DMS114 treated with DMSO at 0.1 percent for 48 hours (cell line): ENCODE results near the gene PTPRN2.
"Not testable (repeated sequence)": the region's sequence is repeated elsewhere in the genome, so short reads cannot be mapped to it uniquely, and the experiment has no call there.

Experiments used
- DNase-seq: peaks from one replicate; lab custom pipeline; 2025; ENCODE audit not compliant: unreplicated experiment; lab: John Stamatoyannopoulos, UW

Gene PTPRN2

DNA sequence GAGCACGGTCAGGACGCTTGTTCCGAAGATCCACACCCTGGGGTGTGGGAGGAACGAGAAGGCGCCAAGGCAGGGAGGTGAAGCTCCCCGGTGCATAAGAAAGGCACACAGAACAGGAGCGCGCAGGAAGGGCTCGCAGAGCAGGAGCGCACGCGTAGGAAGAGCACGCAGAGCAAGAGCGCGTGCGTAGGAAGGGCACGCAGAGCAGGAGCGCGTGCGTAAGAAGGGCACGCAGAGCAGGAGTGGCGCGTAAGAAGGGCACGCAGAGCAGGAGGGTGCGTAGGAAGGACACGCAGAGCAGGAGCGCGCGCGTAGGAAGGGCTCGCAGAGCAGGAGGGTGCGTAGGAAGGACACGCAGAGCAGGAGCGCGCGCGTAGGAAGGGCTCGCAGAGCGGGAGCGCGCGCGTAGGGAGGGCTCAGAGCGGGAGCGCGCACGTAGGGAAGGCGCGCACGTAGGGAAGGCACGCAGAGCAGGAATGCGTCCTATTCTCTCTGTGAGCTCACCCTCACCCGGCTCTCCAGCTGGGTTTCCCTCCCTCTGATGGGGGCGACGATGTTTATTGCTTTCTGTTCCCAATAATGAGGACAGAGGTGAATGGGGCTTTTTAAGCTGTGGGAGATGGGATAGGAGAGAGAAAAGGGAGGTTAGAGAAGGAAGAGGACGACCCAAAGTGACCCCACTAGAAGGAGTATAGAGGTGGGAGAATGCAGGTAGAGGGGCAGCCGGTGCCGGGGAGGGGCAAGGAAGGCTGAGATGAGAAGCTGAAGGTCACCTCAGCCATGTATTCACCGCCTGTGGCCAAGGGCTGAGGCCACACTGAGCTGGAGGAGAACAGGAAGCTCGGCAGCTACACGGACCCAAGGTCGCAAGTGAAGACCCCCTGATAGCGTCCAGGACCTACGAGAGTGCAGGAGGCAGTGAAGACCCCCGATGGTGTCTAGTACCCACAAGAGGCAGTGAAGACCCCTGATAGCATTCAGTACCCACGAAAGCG is 423.2 kb downstream of the PTPRN2 start:
- DNase-seq, result peak; percentile 70

DNA sequence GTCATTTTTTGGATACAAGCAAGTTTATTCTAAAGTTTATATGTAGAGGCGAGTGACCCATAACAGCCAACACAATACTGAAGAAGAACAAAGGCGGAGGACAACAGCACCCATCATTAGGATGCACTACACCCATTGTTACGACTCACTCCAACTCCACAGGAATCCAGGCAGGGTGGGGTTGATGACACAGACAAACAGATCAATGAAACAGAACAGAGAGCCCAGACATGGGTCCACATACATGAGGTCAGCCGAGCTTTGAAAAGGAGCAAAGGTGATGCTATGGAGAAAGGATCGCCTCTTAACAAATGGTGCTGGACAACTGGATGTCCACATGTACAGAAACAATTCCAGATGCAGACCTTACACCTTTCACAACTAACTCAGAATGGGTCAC is 426.4 kb downstream of the PTPRN2 start:
- DNase-seq, result no peak

DNA sequence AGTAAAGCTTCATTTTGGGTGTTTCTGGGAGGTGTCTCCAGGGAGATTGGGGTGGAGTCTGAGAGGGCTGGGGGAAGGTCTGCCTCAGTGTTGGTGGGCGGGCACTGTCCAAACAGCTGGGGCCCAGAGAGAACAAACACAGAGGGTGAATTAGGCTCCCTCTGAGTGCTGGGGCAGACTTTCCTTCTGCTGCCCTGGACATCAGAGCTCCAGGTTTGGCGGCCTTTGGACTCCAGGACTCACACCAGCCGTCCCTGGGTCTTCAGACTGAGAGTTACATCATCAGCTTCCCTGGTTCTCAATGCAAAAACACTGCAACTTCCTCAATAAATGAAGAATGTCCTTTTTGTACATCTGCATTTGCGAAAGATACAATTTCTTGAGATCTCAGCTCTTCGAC is 427.4 kb downstream of the PTPRN2 start:
- DNase-seq, result no peak

DNA sequence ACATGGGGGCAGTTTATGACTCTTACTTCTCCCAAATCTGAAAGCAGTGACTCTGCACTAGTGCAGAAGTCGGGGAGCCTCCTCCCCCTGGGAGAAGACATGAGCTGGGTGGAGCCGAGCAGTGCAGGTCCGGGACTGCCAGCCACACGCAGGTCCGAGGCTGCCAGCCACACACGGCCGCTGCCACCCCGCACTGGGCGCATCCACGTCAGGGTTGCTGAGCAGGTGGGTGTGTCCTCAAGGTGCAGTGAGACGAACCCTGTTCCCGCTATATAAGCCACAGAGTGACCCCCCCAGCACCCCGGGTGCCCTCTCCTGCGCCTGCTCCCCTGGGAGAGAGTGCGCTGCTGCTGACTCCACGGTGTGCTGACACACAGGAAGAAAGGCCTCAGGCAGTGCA is 430.2 kb downstream of the PTPRN2 start:
- no peak for DNase-seq

DNA sequence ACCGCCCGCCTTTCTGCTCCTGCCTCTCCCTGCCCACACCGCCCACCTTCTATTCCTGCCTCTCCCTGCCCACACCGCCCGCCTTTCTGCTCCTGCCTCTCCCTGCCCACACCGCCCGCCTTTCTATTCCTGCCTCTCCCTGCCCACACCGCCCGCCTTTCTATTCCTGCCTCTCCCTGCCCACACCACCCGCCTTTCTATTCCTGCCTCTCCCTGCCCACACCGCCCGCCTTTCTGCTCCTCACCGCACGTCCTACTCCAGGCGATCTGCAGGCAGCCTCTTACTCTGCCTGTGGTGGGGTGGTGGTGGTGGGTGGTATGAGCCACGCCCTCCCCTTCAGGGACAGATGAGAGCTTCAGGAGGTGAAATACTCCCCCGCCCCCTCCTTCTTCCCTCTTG is 436.4 kb downstream of the PTPRN2 start:
- not testable (repeated sequence) for DNase-seq

DNA sequence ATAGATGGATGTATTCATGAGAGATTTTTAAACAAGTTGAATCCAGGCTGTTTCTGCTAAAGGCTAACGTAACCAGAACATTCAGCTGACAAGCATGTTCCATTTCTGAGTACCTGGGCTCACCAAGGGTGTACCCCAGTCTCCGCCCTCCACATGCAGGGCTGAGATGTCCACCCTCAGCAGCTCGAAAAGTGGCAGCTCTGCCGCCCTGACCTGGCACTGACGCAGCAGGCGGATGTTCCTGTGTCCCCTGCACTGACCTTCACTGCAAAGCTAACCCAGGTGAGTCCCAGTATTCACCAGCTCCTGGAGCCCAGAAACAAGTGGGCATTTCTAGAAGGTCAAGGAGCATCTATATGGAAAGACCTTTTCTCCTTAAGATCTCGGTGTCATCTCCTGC is 437.4 kb downstream of the PTPRN2 start:
- no peak for DNase-seq

DNA sequence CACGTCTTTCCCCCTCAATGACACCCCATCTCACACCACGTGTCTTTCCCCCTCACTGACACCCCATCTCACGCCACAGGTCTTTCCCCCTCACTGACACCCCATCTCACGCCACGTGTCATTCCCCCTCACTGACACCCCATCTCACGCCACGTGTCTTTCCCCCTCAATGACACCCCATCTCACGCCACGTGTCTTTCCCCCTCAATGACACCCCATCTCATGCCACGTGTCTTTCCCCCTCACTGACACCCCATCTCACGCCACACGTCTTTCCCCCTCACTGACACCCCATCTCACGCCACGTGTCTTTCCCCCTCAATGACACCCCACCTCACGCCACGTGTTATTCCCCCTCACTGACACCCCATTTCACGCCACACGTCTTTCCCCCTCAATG is 440.2 kb downstream of the PTPRN2 start:
- DNase-seq, result not testable (repeated sequence)

DNA sequence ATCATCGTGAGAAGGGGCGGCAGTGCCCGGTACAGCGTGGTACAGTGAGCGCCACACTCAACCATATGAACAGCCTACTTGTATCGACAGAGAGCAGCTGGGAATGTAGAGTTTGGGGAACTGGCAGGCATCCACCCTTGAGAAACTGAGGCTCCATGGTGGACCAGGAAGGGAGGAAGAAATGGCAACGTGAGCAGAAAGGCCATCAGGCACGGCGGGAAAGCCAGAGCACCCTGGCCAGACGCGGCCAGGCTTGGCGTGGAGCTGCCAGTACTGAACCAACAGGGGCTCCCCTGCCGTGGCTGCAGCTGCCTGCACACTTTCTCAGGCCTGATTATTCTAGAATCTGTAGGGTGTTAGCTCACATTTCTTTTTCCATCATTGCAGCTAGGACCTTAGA is 442.3 kb downstream of the PTPRN2 start:
- no peak for DNase-seq

DNA sequence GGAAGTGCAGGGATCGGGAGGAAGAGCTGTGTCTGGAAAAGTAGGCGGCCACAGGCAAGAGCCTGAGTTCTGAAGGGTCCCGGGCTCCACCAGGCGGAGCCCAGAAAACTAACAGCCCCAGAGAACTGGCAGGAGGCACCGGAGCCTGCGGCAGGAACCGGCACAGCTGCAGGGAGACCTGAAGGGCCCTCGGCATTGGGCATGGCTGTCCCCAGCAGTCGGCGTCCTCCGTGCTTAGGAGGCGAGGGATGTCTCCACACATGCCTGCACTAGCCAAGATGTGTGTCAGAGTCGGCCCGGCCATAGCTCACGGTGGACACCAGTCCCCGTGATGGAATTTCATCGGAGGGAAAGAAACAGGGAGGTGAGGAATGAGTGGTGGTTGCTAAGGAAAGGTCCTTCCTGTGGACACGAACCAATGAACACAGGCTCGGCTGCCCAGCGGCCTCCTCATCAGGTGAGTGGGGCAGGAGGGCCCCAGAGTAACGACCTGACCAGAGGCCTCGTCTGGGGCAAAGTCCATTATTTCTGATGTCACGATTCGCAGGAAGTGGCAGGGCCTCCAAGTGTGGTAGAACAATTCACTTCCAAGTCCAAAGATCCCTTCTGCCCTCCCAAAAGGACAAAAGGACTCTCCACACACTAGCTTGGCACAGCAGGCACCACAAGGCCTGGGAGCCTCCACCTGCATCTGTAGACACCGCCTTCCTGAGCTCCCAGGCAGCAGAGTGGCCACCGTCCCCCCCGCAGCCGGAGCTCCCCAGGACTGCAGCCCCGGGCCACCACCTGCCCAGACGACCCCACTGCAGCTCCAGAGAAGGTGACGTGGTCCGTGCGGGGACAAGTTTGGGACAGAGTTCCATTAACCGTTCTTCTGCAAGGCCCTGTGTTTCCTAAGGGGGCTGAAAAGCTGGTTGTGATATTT is 444.2 kb downstream of the PTPRN2 start:
- DNase-seq, result no peak

DNA sequence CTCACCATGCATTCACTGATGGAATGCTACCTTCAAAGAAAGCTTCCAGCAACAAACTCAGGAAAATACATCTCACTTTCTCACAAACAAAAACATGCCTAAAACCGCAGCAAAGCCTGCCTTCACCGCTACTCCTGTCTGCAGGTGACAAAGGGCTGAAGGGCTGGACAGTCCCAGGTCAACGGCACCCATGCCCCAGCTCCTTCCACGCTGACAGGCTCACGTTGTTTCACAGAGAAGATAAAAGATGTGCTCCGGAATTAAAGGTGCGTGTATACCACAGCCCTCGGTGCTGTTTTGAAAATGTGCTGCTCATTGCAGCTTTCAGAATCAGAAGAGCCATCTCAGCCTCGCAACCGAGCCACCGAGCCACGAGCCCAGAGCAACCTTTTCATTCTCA is 445.0 kb downstream of the PTPRN2 start:
- no peak for DNase-seq

DNA sequence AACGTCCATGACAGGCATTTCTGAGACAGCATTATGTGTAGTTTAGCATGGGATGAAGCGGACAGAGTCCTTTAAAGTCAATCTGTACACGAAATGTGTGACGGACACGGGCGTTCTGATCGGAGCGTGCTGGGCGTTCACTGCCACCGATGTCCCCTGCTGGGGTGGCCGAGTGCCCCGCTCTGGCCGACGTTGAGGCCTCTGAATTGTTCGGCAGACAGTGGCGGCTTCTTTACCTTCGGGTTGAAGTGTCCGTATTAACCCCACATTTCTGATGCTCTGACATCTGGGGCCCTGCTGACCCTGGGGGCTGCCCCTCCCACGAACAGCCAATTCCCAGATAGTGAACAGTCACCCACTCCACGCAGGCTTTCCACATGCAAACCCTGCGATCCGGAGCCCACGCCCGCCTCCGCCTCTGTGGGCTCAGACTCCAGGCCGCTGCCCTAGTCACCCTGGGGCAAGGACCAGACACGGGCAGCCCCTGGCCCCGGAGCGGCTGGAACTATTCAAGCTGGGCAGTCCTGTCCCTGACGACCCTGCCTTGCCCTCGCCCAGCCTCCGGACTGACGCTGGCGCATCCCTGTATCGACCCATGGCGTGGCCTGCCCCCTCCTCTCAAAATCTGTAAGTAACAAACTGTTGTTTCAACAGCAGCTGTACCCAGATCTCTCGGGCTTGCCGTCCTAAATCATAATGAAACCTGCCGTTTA is 445.7 kb downstream of the PTPRN2 start:
- DNase-seq, result no peak

DNA sequence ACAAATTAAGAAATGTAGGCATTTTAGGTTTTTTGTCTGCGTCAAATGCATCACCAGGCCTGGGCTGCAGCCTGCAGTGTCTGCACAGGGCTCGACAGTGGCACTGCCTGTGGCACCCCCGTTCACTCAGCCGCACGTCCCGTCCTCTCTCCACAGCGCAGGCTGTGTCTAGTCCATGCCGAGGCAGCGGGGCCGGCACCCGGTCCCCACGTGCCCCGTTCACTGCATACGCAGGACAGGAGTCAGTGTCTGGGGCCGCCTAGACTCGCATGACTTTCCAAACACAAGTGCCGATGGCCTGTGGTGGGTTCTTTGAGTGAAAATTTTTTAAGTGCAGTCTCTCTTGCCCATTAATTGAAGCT is 446.4 kb downstream of the PTPRN2 start:
- no peak for DNase-seq

DNA sequence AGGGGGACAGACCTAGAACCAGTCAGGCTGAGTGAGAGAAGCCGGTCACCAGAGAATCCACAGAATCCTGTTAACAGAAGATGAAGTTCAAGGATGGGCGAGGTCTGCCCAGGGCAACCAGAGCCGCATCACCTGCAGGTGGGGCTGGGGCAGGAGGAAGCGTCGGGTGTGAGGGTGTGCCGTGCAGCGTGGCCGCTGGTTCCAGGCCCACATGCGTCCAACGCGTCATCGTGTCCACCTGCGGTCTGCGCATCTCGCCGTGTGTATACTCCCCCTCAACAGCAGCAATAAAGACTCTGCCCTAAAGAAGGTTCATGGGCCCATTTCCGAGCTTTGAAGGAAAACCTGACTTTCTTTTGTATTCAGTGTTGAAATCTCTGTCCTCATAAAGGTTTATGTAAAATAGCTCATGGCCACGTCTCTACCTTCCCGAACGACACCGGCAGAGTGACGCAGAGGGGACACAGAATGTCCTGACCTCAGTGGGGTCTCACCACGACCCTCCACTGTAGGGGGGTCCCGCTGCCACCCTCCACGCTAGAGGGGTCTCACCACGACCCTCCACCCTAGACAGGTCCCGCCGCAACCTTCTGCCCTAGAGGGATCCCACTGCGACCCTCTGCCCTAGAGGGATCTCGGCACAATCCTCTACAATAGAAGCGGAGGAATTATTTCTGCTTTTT is 446.9 kb downstream of the PTPRN2 start:
- DNase-seq, result no peak

DNA sequence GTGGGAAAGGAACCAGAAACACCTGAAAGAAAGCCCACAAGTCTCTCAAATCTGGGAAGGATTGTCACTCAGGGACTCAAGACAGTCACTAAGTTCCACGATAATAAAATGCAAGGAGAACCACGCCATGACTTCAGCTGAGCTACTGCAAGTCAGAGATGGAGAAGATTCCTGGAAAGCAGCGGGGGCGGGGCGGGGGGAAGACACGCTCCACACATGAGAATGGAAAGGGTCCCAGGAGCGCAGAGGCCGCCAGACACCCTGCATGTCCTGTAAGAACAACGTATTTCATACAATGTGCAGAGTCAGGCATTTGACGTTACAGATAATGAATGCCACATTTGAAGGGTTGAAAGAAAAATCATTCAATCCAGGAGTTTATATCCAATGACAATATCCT is 448.1 kb downstream of the PTPRN2 start:
- no peak for DNase-seq

DNA sequence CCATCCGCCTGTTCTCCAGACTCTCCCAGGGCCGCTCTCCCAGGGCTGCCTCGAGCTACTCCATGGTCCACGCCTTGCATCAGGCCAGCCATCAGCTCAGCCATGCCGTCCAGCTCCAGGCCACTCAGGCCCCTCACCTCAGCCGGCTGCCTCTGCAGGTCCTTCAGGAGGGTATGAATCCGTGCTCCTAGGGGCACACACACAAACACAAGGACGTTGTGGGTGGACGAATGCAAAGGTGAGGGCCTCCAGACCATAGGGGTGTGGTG is 449.4 kb downstream of the PTPRN2 start:
- no peak for DNase-seq

DNA sequence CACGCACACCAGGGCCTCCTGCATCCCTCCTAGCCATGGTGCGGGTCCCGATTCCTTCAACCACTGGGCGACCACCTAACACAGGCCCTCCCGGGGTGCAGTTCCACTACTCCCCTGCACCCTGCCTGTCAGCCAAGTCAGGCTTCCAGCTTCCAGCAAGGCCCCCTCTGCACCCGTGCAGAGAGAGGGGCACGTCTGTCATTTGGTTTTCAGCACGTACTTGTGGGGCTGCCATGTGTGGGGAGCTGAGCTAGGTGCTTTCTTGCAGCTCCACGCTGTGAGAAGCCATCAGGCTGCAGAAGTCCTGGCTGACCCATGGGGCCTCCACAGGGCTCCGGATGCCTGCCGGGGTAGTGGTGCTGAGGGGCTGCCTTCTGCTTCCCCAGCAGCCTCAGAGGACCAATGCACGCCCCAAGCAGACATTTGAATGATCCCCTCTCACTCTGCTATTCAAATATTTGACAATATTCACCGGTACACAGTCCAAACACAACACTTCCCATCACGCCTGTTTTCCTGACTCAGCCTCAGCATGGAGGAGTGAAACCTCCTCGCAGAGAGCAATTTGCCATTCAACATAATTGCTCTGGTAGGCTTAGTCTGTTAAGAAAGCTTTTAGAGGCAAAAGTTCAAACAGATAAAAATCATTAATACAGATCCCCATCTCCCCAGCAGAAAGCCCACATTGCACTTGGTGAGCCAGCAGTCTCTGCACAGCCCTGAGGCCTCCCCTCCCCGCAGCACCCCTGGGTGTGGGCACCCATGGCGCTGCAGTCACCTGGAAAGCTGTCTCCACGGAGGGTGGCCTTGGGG is 449.9 kb downstream of the PTPRN2 start:
- DNase-seq, result no peak

DNA sequence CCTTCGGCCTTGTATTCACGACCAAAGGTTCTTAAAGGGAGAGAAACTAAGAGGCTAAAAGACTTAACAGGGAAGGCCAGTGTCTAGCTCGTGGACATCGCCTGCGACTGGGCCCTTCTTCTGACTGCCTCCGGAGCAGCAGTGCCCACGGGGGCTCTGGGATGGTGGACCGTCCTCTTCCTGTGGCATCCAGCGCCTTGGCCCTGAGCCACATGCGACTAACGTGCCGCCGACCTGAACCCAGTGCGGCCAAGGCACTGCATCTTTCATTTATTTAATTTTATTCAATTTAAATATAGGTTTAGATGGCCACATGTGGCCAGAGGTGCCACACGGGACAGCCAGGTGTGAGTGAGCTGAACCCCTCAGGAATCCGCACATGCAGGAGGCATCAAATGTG is 451.7 kb downstream of the PTPRN2 start:
- no peak for DNase-seq

DNA sequence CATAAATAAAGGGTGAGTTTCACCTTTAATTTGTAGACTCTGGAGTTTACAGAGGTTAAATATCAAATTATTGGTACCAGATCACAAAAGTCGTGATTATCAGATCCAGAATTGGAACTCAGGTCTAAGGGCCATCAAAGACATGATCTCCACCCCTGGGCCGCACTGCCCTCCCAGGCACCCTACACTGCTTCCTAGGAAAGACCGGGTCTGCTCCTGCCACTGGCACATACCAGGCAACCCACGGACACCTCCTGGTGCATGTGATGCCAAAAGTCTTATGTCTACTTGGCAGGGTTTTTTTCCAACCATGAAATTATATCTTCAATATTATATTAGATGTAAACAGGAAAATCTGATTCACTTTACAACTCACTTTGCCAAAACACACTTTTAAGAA is 452.8 kb downstream of the PTPRN2 start:
- no peak for DNase-seq

DNA sequence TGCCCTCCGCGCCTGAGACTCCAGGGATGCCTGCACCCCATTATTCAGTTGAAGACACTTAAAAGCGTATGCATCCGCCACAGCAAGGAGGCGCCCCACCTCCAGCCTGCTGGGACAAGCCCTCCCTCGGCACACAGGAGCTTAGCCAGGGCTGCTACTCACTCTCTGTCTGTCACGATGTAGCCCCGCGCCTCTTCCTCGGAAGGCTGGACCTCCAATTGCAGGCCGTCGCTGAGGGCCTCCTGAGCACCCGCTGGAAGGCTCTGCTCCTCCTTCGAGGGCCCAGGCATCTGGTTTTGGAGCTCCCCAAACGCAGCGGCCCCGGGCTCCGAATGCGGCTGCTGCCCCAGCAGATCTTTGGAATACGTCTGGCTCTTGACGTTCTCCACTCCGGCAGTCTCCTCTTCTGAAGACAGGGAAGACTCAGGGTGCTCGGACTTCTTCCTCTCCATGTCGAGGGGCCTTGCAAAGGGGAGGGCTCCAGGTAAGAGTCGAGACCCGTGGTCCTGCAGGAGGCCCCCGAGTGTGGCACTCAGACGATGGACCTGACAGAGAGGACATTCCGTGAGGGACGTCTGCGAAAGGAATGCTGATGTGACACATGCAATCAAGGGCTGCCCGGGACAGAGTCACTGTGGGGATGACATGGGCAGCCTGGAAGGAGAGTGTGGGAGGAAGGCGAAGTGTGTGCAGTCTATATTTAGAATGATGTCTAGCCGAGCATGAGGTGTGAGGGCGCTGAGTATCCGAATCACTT is 453.9 kb downstream of the PTPRN2 start:
- DNase-seq, result no peak
